HUES48 (cell line): ENCODE results near the gene OR2AP1.
"Not testable (repeated sequence)": the region's sequence is repeated elsewhere in the genome, so short reads cannot be mapped to it uniquely, and the experiment has no call there.

ENCODE experiments used
- H3K27ac ChIP-seq: one replicate; pipeline ENCODE4 v1.7.0; 2013; ENCODE audit warnings: low read depth, low read length, inconsistent platforms
- H3K27me3 ChIP-seq: 2 replicates; pipeline ENCODE4 v1.6.1; 2013; ENCODE audit warnings: mild to moderate bottlenecking, low read length; ENCODE audit not compliant: control insufficient read depth, insufficient read depth
- H3K36me3 ChIP-seq: 2 replicates; pipeline ENCODE4 v1.6.1; 2013; ENCODE audit warnings: low read length; ENCODE audit not compliant: control insufficient read depth, insufficient read depth
- H3K4me1 ChIP-seq: 2 replicates; pipeline ENCODE4 v1.6.1; 2013; ENCODE audit warnings: mild to moderate bottlenecking, low read length; ENCODE audit not compliant: control insufficient read depth, insufficient read depth
- H3K4me3 ChIP-seq: 2 replicates; pipeline ENCODE4 v1.5.1; 2013; ENCODE audit warnings: mild to moderate bottlenecking, low read depth, low read length
- H3K9ac ChIP-seq: 2 replicates; pipeline ENCODE4 v1.6.1; 2013; ENCODE audit warnings: mild to moderate bottlenecking, low read depth, low read length, moderate library complexity
- H3K9me3 ChIP-seq: 2 replicates; pipeline ENCODE4 v1.6.1; 2013; ENCODE audit warnings: low read length; ENCODE audit not compliant: control insufficient read depth, insufficient read depth

Gene OR2AP1

GRCh38 chr12:55572168-55572567 is at the start of gene OR2AP1:
Gene OR2AP1 (plus strand): TSS chr12:55572468. CDS start chr12:55574415, 1,947 bp downstream.
- H3K4me3 ChIP-seq = no peak within 1 kb of the TSS
- H3K36me3 ChIP-seq = no peaks in the 10 kb centered on the region
- no peak within 1 kb of the TSS for H3K9ac ChIP-seq
- peaks cover 44% of the 10 kb centered on the region for H3K9me3 ChIP-seq
- H3K27me3 ChIP-seq = no peaks in the 10 kb centered on the region
- no peaks in the 10 kb centered on the region for H3K4me1 ChIP-seq
- no peak within 1 kb of the TSS for H3K27ac ChIP-seq

DNA sequence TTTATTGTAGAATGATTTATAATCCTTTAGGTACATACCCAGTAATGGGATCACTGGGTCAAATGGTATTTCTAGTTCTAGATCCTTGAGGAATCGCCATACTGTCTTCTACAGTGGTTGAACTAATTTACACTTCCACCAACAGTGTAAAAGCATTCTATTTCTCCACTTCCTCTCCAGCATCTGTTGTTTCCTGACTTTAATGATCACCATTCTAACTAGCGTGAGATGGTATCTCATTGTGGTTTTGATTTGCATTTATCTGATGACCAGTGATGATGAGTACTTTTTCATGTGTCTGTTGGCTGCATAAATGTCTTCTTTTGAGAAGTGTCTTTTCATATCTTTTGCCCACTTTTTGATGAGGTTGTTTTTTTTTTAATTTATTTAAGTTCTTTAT is 24.0 kb upstream of the OR2AP1 start:
- H3K4me1 ChIP-seq, H3K27ac ChIP-seq, H3K9ac ChIP-seq, H3K4me3 ChIP-seq, H3K36me3 ChIP-seq, H3K9me3 ChIP-seq, H3K27me3 ChIP-seq: not testable (repeated sequence)

DNA sequence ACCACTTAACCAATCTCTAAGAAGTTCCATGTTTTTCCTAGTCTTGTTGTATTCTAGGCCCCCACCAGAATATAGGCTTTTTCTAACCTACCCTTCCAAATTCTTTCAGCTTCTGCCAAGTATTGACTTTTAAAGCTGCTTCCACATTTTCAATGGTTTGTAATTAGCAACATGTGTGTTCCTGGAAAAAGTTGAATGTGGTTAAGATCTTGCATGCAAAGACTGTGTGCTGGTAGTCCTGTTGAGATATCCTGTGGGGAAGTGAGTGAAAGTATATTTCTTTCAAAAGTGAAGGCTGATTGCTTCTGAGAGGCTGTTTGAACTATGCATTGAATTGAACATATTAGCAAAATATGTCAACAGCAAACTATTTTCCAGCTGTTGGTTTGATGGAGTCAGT is 23.5 kb upstream of the OR2AP1 start:
- Histone ChIP-seq H3K4me1 (no peaks in the 10 kb centered on the region), H3K9ac (no peak overlapping the region), H3K9me3 (peaks cover 9% of the 10 kb centered on the region; the same call in 1 of the 2 replicates), H3K36me3 (no peaks in the 10 kb centered on the region), H3K27ac (no peak overlapping the region), H3K27me3 (no peaks in the 10 kb centered on the region), H3K4me3 (no peak overlapping the region)

- no peak within 1 kb of the TSS for H3K27ac ChIP-seq
- H3K9ac ChIP-seq = no peak within 1 kb of the TSS
- no peaks in the 10 kb centered on the region for H3K27me3 ChIP-seq
- no peaks in the 10 kb centered on the region for H3K4me1 ChIP-seq
- H3K36me3 ChIP-seq = no peaks in the 10 kb centered on the region
- peaks cover 9% of the 10 kb centered on the region; the same call in 1 of the 2 replicates for H3K9me3 ChIP-seq
- H3K4me3 ChIP-seq = no peak within 1 kb of the TSS
These were observed 23.0 kb upstream of the OR2AP1 start, which contains the start of gene OR6C4 for GRCh38 chr12:55549302-55549701. Gene OR6C4 (plus strand): TSS chr12:55549602. CDS start chr12:55551227, 1,625 bp downstream.

DNA sequence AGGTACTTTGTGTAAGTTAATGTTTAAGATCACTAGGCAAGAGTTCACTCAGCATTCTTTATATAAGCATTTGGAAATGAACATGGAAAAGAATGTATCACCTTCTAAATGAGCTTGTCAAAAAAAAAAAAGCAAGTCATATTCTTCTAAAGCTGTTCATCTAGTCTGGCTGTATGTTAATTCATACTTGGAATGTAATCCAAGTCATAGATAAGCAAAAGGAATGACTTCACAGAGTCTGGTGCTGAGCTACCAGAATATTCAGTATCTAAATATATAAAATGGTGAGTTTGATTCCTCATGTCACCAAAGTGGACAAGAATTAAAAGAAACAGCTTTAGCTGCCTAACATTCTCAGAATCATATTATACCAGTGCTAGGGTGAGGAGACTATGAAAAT is 18.0 kb upstream of the OR2AP1 start:
- Histone ChIP-seq H3K36me3 (no peaks in the 10 kb centered on the region), H3K27me3 (no peaks in the 10 kb centered on the region), H3K9ac (no peak overlapping the region), H3K4me1 (no peaks in the 10 kb centered on the region), H3K9me3 (peaks cover 19% of the 10 kb centered on the region), H3K27ac (no peak overlapping the region), H3K4me3 (no peak overlapping the region)

DNA sequence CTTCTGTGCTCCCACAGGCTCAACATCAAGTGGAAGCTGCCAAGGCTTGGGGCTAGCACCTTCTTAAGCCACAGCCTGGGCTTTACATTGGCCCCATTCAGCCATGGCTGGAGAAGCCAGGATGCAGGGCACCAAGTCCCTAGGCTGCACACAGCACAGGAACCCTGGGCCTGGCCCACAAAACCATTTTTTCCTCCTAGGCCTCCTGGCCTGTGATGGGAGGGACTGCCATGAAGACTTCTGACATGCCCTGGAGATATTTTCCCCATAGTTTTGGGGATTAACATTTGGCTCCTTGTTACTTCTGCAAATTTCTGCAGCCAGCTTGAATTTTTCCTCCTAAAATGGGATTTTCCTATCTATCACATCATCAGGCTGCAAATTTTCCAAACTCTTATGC is 2.2 kb upstream of the OR2AP1 start:
- H3K36me3 ChIP-seq, H3K4me3 ChIP-seq, H3K27ac ChIP-seq, H3K4me1 ChIP-seq, H3K9ac ChIP-seq, H3K27me3 ChIP-seq: not testable (repeated sequence)
- H3K9me3 ChIP-seq = peaks cover 44% of the 10 kb centered on the region

GRCh38 chr12:55570689-55571088 is 1.6 kb upstream of the OR2AP1 start:
- not testable (repeated sequence) for H3K9ac ChIP-seq, H3K4me3 ChIP-seq, H3K27ac ChIP-seq, H3K4me1 ChIP-seq, H3K36me3 ChIP-seq, H3K27me3 ChIP-seq
- peaks cover 44% of the 10 kb centered on the region for H3K9me3 ChIP-seq

- H3K9ac ChIP-seq = no peak overlapping the region
- no peak overlapping the region for H3K4me3 ChIP-seq
These were observed 9.8 kb downstream of the OR2AP1 start for GRCh38 chr12:55582066-55582465.

DNA sequence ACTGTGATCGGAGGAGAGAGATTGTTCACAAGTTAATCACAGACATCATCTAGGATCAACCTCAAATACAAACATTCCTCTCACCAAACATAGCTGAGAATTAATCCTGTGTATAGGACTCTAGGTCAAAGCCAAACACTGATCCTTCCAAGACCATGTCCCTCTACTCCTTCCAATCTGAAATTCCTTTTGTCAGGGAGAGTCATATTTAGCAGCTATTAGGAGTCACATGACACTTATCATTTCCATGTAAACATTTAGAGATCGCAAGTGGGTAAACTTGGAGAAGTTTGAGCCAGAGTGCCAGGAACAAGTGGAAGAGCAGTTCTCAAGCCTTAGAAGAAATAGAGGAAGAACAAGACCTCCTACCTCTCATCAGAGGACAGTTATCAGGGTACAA is 13.5 kb downstream of the OR2AP1 start:
- Histone ChIP-seq H3K27me3 (no peaks in the 10 kb centered on the region), H3K9ac (no peak overlapping the region), H3K9me3 (no peaks in the 10 kb centered on the region), H3K4me1 (no peaks in the 10 kb centered on the region), H3K36me3 (no peaks in the 10 kb centered on the region), H3K4me3 (no peak overlapping the region), H3K27ac (no peak overlapping the region)

More at GRCh38 chr12:55582066-55582465, 9.8 kb downstream of the OR2AP1 start:
- Histone ChIP-seq H3K36me3 (no peaks in the 10 kb centered on the region), H3K4me1 (no peaks in the 10 kb centered on the region), H3K9me3 (no peaks in the 10 kb centered on the region; the same call in 1 of the 2 replicates), H3K27ac (no peak overlapping the region), H3K27me3 (no peaks in the 10 kb centered on the region)

GRCh38 chr12:55590152-55590551 is 17.9 kb downstream of the OR2AP1 start:
- H3K36me3 ChIP-seq, H3K4me1 ChIP-seq, H3K9me3 ChIP-seq, H3K4me3 ChIP-seq, H3K27me3 ChIP-seq, H3K9ac ChIP-seq, H3K27ac ChIP-seq: not testable (repeated sequence)

DNA sequence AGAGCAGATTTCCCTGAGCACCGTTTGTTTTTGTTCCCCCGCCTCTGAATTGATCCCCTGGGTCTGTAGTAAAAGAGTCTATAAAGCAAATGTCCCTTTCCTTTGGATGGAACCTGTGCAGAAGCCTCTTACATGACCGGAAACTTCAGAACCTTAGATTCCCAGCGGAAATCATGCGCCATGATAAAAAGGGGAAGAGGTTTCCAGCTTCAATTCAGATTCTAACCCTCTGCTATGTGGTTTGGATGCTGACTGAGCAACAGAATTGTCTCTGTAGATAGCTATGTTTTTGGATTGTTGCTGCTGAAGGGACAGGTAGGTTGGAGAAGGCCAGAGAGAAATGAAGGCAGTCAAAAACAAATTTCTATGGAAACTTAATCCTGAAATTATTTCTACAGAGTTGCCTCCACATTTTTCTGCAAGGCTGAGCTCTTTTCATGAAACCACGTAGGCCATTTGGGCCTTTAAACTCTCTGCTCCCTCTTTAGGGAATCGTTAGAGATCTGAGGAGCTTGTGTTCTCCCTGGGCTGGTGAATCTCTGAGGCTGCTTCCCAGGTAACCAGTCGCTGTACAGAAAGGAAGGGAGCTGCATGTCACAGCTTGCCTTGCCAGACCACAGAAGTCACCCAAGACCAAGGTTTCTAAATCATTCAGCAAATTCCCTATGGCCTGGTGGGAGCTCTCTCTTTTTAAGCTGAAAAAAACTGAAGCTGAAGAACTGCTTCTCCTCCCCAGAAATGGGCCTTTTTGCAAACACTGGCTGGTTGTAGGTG is 35.7 kb downstream of the OR2AP1 start:
- no peaks in the 10 kb centered on the region for H3K9me3 ChIP-seq
- no peaks in the 10 kb centered on the region for H3K27me3 ChIP-seq
- no peak overlapping the region for H3K9ac ChIP-seq
- H3K4me3 ChIP-seq = no peak overlapping the region
- H3K27ac ChIP-seq = no peak overlapping the region
- no peaks in the 10 kb centered on the region for H3K36me3 ChIP-seq
- no peaks in the 10 kb centered on the region for H3K4me1 ChIP-seq
